Keratinocyte (primary cell): Measurements from ENCODE around the gene NUDT7. TPM values are rescaled to one million over a fixed set of nuclear protein-coding genes. Genes with fewer than 3 reads are reported as not detected.
A peak's percentile ranks its signal among the peaks of the same experiment; 100 is the strongest.

Experiments used
- DNase-seq: peaks from one replicate; pipeline ENCODE4 v3.0.0-alpha.2; 2011; ENCODE audit warnings: low read depth, missing footprints, low spot score
- FAIRE-seq: peaks from 2 replicates; lab custom pipeline; 2011; peaks lifted over from hg19 to GRCh38; lab: Jason Lieb, UNC
- H2AFZ ChIP-seq: 2 replicates; pipeline ENCODE4 v1.6.0; 2012; ENCODE audit warnings: low read length, control low read depth, inconsistent platforms; ENCODE audit not compliant: control insufficient read depth
- H3K27ac ChIP-seq: 2 replicates; pipeline ENCODE4 v1.5.1; 2011; ENCODE audit warnings: low read length; ENCODE audit not compliant: control insufficient read depth, insufficient read depth
- H3K27me3 ChIP-seq: 3 replicates; pipeline ENCODE4 v1.6.0; 2011; ENCODE audit warnings: low read length; ENCODE audit not compliant: control insufficient read depth, insufficient read depth; ENCODE audit errors: extremely low read depth
- H3K36me3 ChIP-seq, 2 experiments: 2 replicates in 1 of 2; 3 replicates in 1 of 2; pipeline ENCODE4 v1.5.1; 2011; ENCODE audit warnings: low read length in 2 of 2, mild to moderate bottlenecking in 1 of 2; ENCODE audit not compliant: control insufficient read depth in 2 of 2, insufficient read depth in 2 of 2; ENCODE audit errors: extremely low read depth in 1 of 2
- H3K4me1 ChIP-seq: 3 replicates; pipeline ENCODE4 v1.5.1; 2011; ENCODE audit warnings: low read length; ENCODE audit not compliant: control insufficient read depth, insufficient read depth; ENCODE audit errors: extremely low read depth
- H3K4me2 ChIP-seq: 3 replicates; pipeline ENCODE4 v1.6.0; 2011; ENCODE audit warnings: low read depth, low read length; ENCODE audit not compliant: control insufficient read depth, insufficient read depth; ENCODE audit errors: extremely low read depth
- H3K4me3 ChIP-seq, 3 experiments: fragments of 200-600 bp in 1 of 3; sonication (generic) in 1 of 3; 2 replicates in 2 of 3; 3 replicates in 1 of 3; pipeline ENCODE4 v1.5.1; 2011 to 2016; ENCODE audit warnings: low read length in 3 of 3, mild to moderate bottlenecking in 3 of 3, control low read depth in 2 of 3, inconsistent platforms in 1 of 3, low read depth in 1 of 3, mixed read lengths in 1 of 3, mixed run types in 1 of 3, moderate library complexity in 1 of 3; ENCODE audit not compliant: control insufficient read depth in 2 of 3, insufficient read depth in 2 of 3; ENCODE audit errors: extremely low read depth in 1 of 3
- H3K79me2 ChIP-seq: 2 replicates; pipeline ENCODE4 v1.6.0; 2012; ENCODE audit warnings: low read length; ENCODE audit not compliant: control insufficient read depth, insufficient read depth
- H3K9ac ChIP-seq: 3 replicates; pipeline ENCODE4 v1.6.0; 2011; ENCODE audit warnings: low read length; ENCODE audit not compliant: control insufficient read depth, insufficient read depth; ENCODE audit errors: extremely low read depth
- H3K9me1 ChIP-seq: 3 replicates; pipeline ENCODE4 v1.6.0; 2011; ENCODE audit warnings: low read length; ENCODE audit not compliant: control insufficient read depth, insufficient read depth; ENCODE audit errors: extremely low read depth
- H3K9me3 ChIP-seq: 2 replicates; pipeline ENCODE4 v1.5.1; 2012; ENCODE audit warnings: low read depth, low read length; ENCODE audit not compliant: control insufficient read depth
- H4K20me1 ChIP-seq: 3 replicates; pipeline ENCODE4 v1.6.0; 2011; ENCODE audit warnings: low read length; ENCODE audit not compliant: control insufficient read depth, insufficient read depth; ENCODE audit errors: extremely low read depth
- EZH2 ChIP-seq: IDR thresholded peaks from one replicate; pipeline ENCODE4 v1.6.1; 2012; ENCODE audit warnings: inconsistent platforms, mild to moderate bottlenecking, low read length, moderate library complexity
- dilution Hi-C: fragments of 300-500 bp; cut with MboI; formaldehyde crosslinking; loops from one replicate; pipeline ENCODE4 v1.7.0; 2020; ENCODE audit warnings: low sequenced_read_pairs; ENCODE audit not compliant: extremely low pct_ligation_motif_present
- polyA plus RNA-seq, 5 experiments: library from polyadenylated mRNA; depleted of rRNA in 3 of 5; stranded (reverse) in 3 of 5; stranded (forward) in 1 of 5; unstranded in 1 of 5; fragments of >200 nt; gene quantifications; 1 replicate in 1 of 5; 2 replicates in 3 of 5; 3 replicates in 1 of 5; pipeline versions ENCODE4 v1.2.1 to v1.2.3, GENCODE V29; 2011 to 2012; ENCODE audit warnings: missing spikeins in 2 of 5, low read depth in 1 of 5, low replicate concordance in 1 of 5
- TF ChIP-seq, protein P1 (sequence below), 3 experiments: IDR thresholded peaks in 1 of 3; conservative IDR thresholded peaks in 1 of 3; optimal IDR thresholded peaks in 1 of 3; 2 replicates in 2 of 3; 3 replicates in 1 of 3; pipeline versions ENCODE3 to v1.5.1; 2011; ENCODE audit warnings: low read length in 3 of 3, mild to moderate bottlenecking in 3 of 3, moderate library complexity in 2 of 3, control low read depth in 1 of 3, inconsistent platforms in 1 of 3; ENCODE audit not compliant: insufficient read depth in 2 of 3; ENCODE audit errors: extremely low read depth in 1 of 3

The NUDT7 gene
- polyA plus RNA-seq, 1 donor (not counting 4 experiments of a cell fraction or from before 2014, with no cell fraction given) = 14.6 TPM

GRCh38 chr16:77739559-77739892 is 17.2 kb downstream of the NUDT7 start:
- H3K27ac ChIP-seq = no peak overlapping the region
- H3K9me3 ChIP-seq = no peaks in the 10 kb centered on the region
- no peak overlapping the region for H3K4me2 ChIP-seq
- no peak overlapping the region for H3K4me3 ChIP-seq
- H3K9ac ChIP-seq = no peak overlapping the region
- no peaks in the 10 kb centered on the region for H3K9me1 ChIP-seq
- no peak for DNase-seq
- peaks cover 3% of the 10 kb centered on the region for H3K4me1 ChIP-seq
- H3K79me2 ChIP-seq = no peaks in the 10 kb centered on the region
- H4K20me1 ChIP-seq = no peaks in the 10 kb centered on the region
- no peaks in the 10 kb centered on the region for H3K27me3 ChIP-seq
- dilution Hi-C loops = no loop called here
- H2AFZ ChIP-seq = no peak overlapping the region
- H3K36me3 ChIP-seq = no peaks in the 10 kb centered on the region
- TF ChIP-seq EZH2 = no peak
- TF ChIP-seq, protein P1, sequence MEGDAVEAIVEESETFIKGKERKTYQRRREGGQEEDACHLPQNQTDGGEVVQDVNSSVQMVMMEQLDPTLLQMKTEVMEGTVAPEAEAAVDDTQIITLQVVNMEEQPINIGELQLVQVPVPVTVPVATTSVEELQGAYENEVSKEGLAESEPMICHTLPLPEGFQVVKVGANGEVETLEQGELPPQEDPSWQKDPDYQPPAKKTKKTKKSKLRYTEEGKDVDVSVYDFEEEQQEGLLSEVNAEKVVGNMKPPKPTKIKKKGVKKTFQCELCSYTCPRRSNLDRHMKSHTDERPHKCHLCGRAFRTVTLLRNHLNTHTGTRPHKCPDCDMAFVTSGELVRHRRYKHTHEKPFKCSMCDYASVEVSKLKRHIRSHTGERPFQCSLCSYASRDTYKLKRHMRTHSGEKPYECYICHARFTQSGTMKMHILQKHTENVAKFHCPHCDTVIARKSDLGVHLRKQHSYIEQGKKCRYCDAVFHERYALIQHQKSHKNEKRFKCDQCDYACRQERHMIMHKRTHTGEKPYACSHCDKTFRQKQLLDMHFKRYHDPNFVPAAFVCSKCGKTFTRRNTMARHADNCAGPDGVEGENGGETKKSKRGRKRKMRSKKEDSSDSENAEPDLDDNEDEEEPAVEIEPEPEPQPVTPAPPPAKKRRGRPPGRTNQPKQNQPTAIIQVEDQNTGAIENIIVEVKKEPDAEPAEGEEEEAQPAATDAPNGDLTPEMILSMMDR (optimal IDR thresholded peaks at IDR 0.05 in 1 of 3, IDR thresholded peaks at IDR 0.05 in 1 of 3, conservative IDR thresholded peaks at IDR 0.05 in 1 of 3; ENCODE audit: extremely low read depth in 1 of 3, insufficient read depth in 2 of 3, low read length in 3 of 3) = no peak
- FAIRE-seq = peak; percentile 17

DNA sequence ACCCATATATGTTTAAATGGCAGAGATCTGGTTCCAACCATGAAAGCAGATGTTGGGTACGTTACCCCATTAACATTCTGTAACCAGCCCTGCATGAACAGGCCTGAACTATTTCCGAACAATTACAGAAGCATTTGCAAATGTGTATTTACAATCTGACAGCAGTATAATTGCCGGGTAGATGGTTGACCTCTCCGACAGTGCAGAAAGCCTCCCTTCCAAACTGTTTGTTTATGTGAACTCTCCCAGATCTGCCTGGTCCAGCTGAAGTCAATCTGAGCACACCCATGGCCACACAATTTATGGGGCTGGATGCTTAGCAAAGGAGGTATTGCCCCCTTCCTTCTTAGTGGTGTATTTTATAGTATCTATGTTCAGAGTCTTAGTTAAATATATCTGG is 21.8 kb downstream of the NUDT7 start:
- FAIRE-seq = no peak
- dilution Hi-C loops = no loop called here

More for the DNA sequence above, 21.8 kb downstream of the NUDT7 start:
- Histone ChIP-seq H3K9ac (no peak overlapping the region), H3K27ac (no peak overlapping the region), H3K4me1 (peaks cover 3% of the 10 kb centered on the region), H4K20me1 (no peaks in the 10 kb centered on the region), H3K27me3 (no peaks in the 10 kb centered on the region), H3K9me1 (no peaks in the 10 kb centered on the region), H2AFZ (no peak overlapping the region), H3K9me3 (no peaks in the 10 kb centered on the region), H3K4me2 (no peak overlapping the region), H3K36me3 (no peaks in the 10 kb centered on the region), H3K4me3 (no peak overlapping the region), H3K79me2 (no peaks in the 10 kb centered on the region)
- DNase-seq = no peak
- TF ChIP-seq EZH2 = no peak
- TF ChIP-seq, protein P1 (optimal IDR thresholded peaks at IDR 0.05 in 1 of 3, IDR thresholded peaks at IDR 0.05 in 1 of 3, conservative IDR thresholded peaks at IDR 0.05 in 1 of 3; ENCODE audit: extremely low read depth in 1 of 3, insufficient read depth in 2 of 3, low read length in 3 of 3) = no peak
